HepG2 (cell line): ENCODE results near the gene RPS8. TPM values are rescaled to one million over a fixed set of nuclear protein-coding genes. Genes with fewer than 3 reads are reported as not detected.

Experiments
- CCAR2 ChIP-seq: fragments of 200-400 bp; formaldehyde crosslinking; optimal IDR thresholded peaks from 2 replicates; pipeline ENCODE3; 2018; ENCODE audit warnings: low read depth, mild to moderate bottlenecking, low read length, moderate library complexity
- ETS1 ChIP-seq: sonication (generic); formaldehyde crosslinking; IDR thresholded peaks from 2 replicates; pipeline ENCODE4 v1.4.0; 2020; ENCODE audit warnings: missing genetic modification reagents
- REPIN1 ChIP-seq: sonication (generic); formaldehyde crosslinking; IDR thresholded peaks from 2 replicates; pipeline ENCODE4 v1.8.0; 2022; ENCODE audit warnings: missing genetic modification reagents, low read depth, mild to moderate bottlenecking, borderline replicate concordance
- RFX5 ChIP-seq: IDR thresholded peaks from 2 replicates; pipeline ENCODE4 v1.6.1; 2011; ENCODE audit warnings: low read depth, low read length, improper control_type of control experiment
- ZBTB25 ChIP-seq: IDR thresholded peaks from 2 replicates; pipeline ENCODE4 v1.6.1; 2018; ENCODE audit warnings: missing genetic modification reagents
- ZNF225 ChIP-seq: sonication (generic); formaldehyde crosslinking; IDR thresholded peaks from 2 replicates; pipeline ENCODE4 v1.4.0; 2020; ENCODE audit warnings: mild to moderate bottlenecking, missing genetic modification reagents
- ZNF660 ChIP-seq: sonication (generic); formaldehyde crosslinking; IDR thresholded peaks from 2 replicates; pipeline ENCODE4 v1.5.1; 2020; ENCODE audit warnings: mild to moderate bottlenecking, low read depth, missing genetic modification reagents, borderline replicate concordance
- ZNF839 ChIP-seq: sonication (generic); formaldehyde crosslinking; IDR thresholded peaks from 2 replicates; pipeline ENCODE4 v1.4.0; 2020; ENCODE audit warnings: missing genetic modification reagents, mild to moderate bottlenecking, borderline replicate concordance
- polyA plus RNA-seq, 8 experiments: library from polyadenylated mRNA; depleted of rRNA in 3 of 8; stranded (reverse) in 7 of 8; unstranded in 1 of 8; fragments of >200 nt; fragmentation: Illumina TruSeq in 4 of 8; extraction: Trizol in 4 of 8; gene quantifications; 2 replicates each; pipeline versions ENCODE4 v1.2.1 to v1.2.3, GENCODE V29; 2011 to 2016; ENCODE audit warnings: low read depth in 4 of 8, missing spikeins in 1 of 8, mixed read lengths in 1 of 8; ENCODE audit not compliant: insufficient read depth in 1 of 8
- total RNA-seq, 5 experiments: library from RNA; depleted of rRNA; stranded (reverse); fragments of >200 nt; fragmentation: Illumina TruSeq; extraction: Trizol; gene quantifications; 2 replicates each; pipeline ENCODE4 v1.2.3, GENCODE V29; 2016; ENCODE audit warnings: low read depth in 1 of 5
- TF ChIP-seq, protein P1 (sequence below): sonication (generic); formaldehyde crosslinking; conservative IDR thresholded peaks from 2 replicates; pipeline ENCODE4 v1.4.0; 2020; ENCODE audit warnings: mild to moderate bottlenecking, missing genetic modification reagents, moderate library complexity
- TF ChIP-seq, protein P2 (sequence below): sonication (generic); formaldehyde crosslinking; IDR thresholded peaks from one replicate; pipeline ENCODE4 v1.5.1; 2020; ENCODE audit warnings: mild to moderate bottlenecking, missing genetic modification reagents; ENCODE audit errors: not compliant biosample characterization
- TF ChIP-seq, protein P3 (sequence below): sonication (generic); formaldehyde crosslinking; IDR thresholded peaks from 2 replicates; pipeline ENCODE4 v1.9.0; 2022; ENCODE audit warnings: missing genetic modification reagents, mild to moderate bottlenecking, borderline replicate concordance

Gene RPS8
- total and polyA plus RNA-seq, 2 of the 13 experiments (the other 11 are each of a cell fraction or from before 2014, with no cell fraction given): 2,628 to 2,822 TPM

DNA sequence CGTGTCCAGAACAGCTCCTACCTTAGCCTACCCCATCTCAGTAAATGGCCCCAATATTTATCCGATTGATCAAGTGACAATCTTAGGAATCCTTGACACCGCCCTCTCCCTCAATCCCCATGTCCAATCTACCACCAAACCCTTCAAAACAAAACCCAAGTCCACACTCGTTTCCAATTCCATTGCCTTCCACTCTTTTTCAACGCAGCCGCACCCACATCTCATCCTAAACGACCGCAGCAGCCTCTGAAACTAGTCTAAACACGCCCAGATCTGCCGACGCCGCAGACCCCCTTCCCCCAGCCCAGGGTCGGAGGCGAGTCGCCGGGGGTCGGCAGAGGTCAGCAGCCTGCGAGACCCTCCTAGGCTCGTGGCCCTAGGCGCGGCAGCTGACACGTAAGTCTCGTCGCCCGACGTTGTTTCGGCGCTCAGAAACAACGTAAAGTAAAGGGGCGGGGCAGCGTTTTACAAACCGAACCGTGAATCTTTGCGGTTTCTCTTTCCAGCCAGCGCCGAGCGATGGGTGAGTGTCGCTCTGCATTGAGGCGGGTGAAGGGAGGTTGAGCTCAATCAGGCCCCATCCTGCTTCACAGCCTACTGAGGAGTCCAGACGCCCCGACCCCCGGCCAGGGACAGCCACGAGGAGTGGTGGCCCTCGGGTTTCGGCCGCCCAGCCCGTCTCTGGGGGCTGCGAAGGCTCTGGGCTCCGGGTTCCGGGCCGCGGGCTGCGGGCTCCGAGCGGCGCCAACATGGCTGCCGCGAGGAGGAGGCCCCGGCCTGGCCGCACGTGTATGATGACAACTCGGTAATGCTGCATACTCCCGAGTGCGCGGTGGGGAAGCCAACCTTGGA lies at the start of gene RPS8 (continued):
- TF ChIP-seq, protein P1, sequence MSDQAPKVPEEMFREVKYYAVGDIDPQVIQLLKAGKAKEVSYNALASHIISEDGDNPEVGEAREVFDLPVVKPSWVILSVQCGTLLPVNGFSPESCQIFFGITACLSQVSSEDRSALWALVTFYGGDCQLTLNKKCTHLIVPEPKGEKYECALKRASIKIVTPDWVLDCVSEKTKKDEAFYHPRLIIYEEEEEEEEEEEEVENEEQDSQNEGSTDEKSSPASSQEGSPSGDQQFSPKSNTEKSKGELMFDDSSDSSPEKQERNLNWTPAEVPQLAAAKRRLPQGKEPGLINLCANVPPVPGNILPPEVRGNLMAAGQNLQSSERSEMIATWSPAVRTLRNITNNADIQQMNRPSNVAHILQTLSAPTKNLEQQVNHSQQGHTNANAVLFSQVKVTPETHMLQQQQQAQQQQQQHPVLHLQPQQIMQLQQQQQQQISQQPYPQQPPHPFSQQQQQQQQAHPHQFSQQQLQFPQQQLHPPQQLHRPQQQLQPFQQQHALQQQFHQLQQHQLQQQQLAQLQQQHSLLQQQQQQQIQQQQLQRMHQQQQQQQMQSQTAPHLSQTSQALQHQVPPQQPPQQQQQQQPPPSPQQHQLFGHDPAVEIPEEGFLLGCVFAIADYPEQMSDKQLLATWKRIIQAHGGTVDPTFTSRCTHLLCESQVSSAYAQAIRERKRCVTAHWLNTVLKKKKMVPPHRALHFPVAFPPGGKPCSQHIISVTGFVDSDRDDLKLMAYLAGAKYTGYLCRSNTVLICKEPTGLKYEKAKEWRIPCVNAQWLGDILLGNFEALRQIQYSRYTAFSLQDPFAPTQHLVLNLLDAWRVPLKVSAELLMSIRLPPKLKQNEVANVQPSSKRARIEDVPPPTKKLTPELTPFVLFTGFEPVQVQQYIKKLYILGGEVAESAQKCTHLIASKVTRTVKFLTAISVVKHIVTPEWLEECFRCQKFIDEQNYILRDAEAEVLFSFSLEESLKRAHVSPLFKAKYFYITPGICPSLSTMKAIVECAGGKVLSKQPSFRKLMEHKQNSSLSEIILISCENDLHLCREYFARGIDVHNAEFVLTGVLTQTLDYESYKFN: no peak
- TF ChIP-seq ZNF225 (peak; percentile 58; the same call in 1 of the 2 replicates), ZBTB25 (CRISPR knock-in tag) (peak; percentile 73), CCAR2 (no peak), REPIN1 (no peak; the same call in none of the 2 replicates), RFX5 (peak; percentile 42; the same call in 1 of the 2 replicates), ZNF660 (no peak), ZNF839 (CRISPR knock-in tag) (no peak), ETS1 (peak; percentile 86)
- TF ChIP-seq, protein P2, sequence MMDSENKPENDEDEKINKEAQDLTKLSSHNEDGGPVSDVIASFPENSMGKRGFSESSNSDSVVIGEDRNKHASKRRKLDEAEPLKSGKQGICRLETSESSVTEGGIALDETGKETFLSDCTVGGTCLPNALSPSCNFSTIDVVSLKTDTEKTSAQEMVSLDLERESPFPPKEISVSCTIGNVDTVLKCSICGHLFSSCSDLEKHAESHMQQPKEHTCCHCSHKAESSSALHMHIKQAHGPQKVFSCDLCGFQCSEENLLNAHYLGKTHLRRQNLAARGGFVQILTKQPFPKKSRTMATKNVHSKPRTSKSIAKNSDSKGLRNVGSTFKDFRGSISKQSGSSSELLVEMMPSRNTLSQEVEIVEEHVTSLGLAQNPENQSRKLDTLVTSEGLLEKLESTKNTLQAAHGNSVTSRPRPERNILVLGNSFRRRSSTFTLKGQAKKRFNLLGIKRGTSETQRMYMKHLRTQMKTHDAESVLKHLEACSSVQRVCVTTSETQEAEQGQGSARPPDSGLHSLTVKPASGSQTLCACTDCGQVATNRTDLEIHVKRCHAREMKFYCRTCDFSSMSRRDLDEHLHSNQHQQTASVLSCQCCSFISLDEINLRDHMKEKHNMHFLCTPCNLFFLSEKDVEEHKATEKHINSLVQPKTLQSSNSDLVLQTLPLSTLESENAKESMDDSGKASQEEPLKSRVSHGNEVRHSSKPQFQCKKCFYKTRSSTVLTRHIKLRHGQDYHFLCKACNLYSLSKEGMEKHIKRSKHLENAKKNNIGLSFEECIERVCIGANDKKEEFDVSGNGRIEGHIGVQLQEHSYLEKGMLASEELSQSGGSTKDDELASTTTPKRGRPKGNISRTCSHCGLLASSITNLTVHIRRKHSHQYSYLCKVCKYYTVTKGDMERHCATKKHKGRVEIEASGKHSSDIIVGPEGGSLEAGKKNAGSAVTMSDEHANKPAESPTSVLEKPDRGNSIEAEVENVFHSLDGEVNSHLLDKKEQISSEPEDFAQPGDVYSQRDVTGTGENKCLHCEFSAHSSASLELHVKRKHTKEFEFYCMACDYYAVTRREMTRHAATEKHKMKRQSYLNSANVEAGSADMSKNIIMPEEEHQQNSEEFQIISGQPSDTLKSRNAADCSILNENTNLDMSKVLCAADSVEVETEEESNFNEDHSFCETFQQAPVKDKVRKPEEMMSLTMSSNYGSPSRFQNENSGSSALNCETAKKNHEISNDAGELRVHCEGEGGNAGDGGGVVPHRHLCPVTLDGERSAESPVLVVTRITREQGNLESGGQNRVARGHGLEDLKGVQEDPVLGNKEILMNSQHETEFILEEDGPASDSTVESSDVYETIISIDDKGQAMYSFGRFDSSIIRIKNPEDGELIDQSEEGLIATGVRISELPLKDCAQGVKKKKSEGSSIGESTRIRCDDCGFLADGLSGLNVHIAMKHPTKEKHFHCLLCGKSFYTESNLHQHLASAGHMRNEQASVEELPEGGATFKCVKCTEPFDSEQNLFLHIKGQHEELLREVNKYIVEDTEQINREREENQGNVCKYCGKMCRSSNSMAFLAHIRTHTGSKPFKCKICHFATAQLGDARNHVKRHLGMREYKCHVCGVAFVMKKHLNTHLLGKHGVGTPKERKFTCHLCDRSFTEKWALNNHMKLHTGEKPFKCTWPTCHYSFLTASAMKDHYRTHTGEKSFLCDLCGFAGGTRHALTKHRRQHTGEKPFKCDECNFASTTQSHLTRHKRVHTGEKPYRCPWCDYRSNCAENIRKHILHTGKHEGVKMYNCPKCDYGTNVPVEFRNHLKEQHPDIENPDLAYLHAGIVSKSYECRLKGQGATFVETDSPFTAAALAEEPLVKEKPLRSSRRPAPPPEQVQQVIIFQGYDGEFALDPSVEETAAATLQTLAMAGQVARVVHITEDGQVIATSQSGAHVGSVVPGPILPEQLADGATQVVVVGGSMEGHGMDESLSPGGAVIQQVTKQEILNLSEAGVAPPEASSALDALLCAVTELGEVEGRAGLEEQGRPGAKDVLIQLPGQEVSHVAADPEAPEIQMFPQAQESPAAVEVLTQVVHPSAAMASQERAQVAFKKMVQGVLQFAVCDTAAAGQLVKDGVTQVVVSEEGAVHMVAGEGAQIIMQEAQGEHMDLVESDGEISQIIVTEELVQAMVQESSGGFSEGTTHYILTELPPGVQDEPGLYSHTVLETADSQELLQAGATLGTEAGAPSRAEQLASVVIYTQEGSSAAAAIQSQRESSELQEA (CRISPR knock-in tag): peak; percentile 37
- TF ChIP-seq, protein P3, sequence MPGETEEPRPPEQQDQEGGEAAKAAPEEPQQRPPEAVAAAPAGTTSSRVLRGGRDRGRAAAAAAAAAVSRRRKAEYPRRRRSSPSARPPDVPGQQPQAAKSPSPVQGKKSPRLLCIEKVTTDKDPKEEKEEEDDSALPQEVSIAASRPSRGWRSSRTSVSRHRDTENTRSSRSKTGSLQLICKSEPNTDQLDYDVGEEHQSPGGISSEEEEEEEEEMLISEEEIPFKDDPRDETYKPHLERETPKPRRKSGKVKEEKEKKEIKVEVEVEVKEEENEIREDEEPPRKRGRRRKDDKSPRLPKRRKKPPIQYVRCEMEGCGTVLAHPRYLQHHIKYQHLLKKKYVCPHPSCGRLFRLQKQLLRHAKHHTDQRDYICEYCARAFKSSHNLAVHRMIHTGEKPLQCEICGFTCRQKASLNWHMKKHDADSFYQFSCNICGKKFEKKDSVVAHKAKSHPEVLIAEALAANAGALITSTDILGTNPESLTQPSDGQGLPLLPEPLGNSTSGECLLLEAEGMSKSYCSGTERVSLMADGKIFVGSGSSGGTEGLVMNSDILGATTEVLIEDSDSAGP (CRISPR knock-in tag): peak; percentile 88
